CD14-positive monocyte (primary cell): ENCODE results near the gene NUMBL. TPM values are rescaled to one million over a fixed set of nuclear protein-coding genes. Genes with fewer than 3 reads are reported as not detected.

Experiments
- DNase-seq, 3 donors: peaks; one replicate each; pipeline ENCODE4 v3.0.0-alpha.2; 2011 to 2022
- H2AFZ ChIP-seq: 2 replicates; pipeline ENCODE4 v1.6.0; 2012; ENCODE audit warnings: mild to moderate bottlenecking, low read depth, low read length, inconsistent platforms; ENCODE audit not compliant: insufficient read depth, poor library complexity, severe bottlenecking
- H3K27ac ChIP-seq, 2 donors: 1 replicate in 1 of 2; 2 replicates in 1 of 2; pipeline ENCODE4 v1.5.1; 2012 to 2013; ENCODE audit warnings: low read length in 2 of 2, control low read depth in 1 of 2, inconsistent platforms in 1 of 2, low read depth in 1 of 2, mild to moderate bottlenecking in 1 of 2
- H3K27me3 ChIP-seq, 2 donors: one replicate each; pipeline versions ENCODE4 v1.6.0 to v1.6.1; 2011 to 2013; ENCODE audit warnings: low read length in 2 of 2; ENCODE audit not compliant: control insufficient read depth in 2 of 2, insufficient read depth in 2 of 2
- H3K36me3 ChIP-seq, 2 donors: replicated peaks in 1 of 2; 1 replicate in 1 of 2; 2 replicates in 1 of 2; pipeline versions ENCODE4 v1.5.1 to v1.6.1; 2012 to 2013; ENCODE audit warnings: low read length in 2 of 2, control low read depth in 1 of 2, inconsistent platforms in 1 of 2, mild to moderate bottlenecking in 1 of 2; ENCODE audit not compliant: insufficient read depth in 2 of 2, control insufficient read depth in 1 of 2
- H3K4me1 ChIP-seq, 2 donors: 1 replicate in 1 of 2; 2 replicates in 1 of 2; pipeline versions ENCODE4 v1.5.1 to v1.6.1; 2012 to 2013; ENCODE audit warnings: low read length in 2 of 2, control low read depth in 1 of 2, inconsistent platforms in 1 of 2, mild to moderate bottlenecking in 1 of 2, moderate library complexity in 1 of 2; ENCODE audit not compliant: insufficient read depth in 2 of 2, control insufficient read depth in 1 of 2
- H3K4me2 ChIP-seq: replicated peaks from 2 replicates; pipeline ENCODE3; 2012; ENCODE audit warnings: low read length, moderate library complexity, mild to moderate bottlenecking; ENCODE audit not compliant: poor library complexity, severe bottlenecking; ENCODE audit errors: extremely low read depth
- H3K4me3 ChIP-seq, 3 experiments: fragments of 200-600 bp in 1 of 3; sonication (generic) in 1 of 3; replicated peaks in 1 of 3; 1 replicate in 2 of 3; 2 replicates in 1 of 3; pipeline ENCODE4 v1.5.1; 2011 to 2013; ENCODE audit warnings: low read length in 3 of 3, mild to moderate bottlenecking in 3 of 3, control low read depth in 2 of 3, low read depth in 2 of 3, inconsistent platforms in 1 of 3, moderate library complexity in 1 of 3
- H3K79me2 ChIP-seq: 2 replicates; pipeline ENCODE4 v1.6.0; 2012; ENCODE audit warnings: mild to moderate bottlenecking, control low read depth, inconsistent platforms, low read length, moderate library complexity; ENCODE audit not compliant: insufficient read depth
- H3K9ac ChIP-seq: 2 replicates; pipeline ENCODE4 v1.6.0; 2017; ENCODE audit warnings: low read length, mild to moderate bottlenecking; ENCODE audit not compliant: insufficient read depth, poor library complexity, severe bottlenecking
- H3K9me3 ChIP-seq, 2 donors: replicated peaks in 1 of 2; 1 replicate in 1 of 2; 2 replicates in 1 of 2; pipeline versions ENCODE4 v1.5.1 to v1.6.1; 2012 to 2013; ENCODE audit warnings: low read length in 2 of 2, control low read depth in 1 of 2; ENCODE audit not compliant: control insufficient read depth in 1 of 2, insufficient read depth in 1 of 2
- H4K20me1 ChIP-seq: 2 replicates; pipeline ENCODE4 v1.6.0; 2012; ENCODE audit warnings: mild to moderate bottlenecking, low read length, control low read depth, moderate library complexity; ENCODE audit not compliant: insufficient read depth
- H3K27ac Mint-ChIP-seq, 7 donors: one replicate each; pipeline ENCODE4 v1.8.0; 2020; ENCODE audit warnings: mild to moderate bottlenecking in 7 of 7, mixed read lengths in 7 of 7, moderate library complexity in 6 of 7, inconsistent platforms in 2 of 7
- H3K27me3 Mint-ChIP-seq, 3 donors: one replicate each; pipeline ENCODE4 v1.8.0; 2021 to 2022; ENCODE audit warnings: low read depth in 3 of 3, mild to moderate bottlenecking in 3 of 3, mixed read lengths in 3 of 3, moderate library complexity in 3 of 3, inconsistent platforms in 1 of 3
- H3K36me3 Mint-ChIP-seq, 2 donors: one replicate each; pipeline ENCODE4 v1.8.0; 2020; ENCODE audit warnings: mixed read lengths in 2 of 2, inconsistent platforms in 1 of 2, mild to moderate bottlenecking in 1 of 2
- H3K4me1 Mint-ChIP-seq: one replicate; pipeline ENCODE4 v1.8.0; 2020; ENCODE audit warnings: mild to moderate bottlenecking, mixed read lengths
- H3K4me3 Mint-ChIP-seq, 2 donors: one replicate each; pipeline ENCODE4 v1.8.0; 2020; ENCODE audit warnings: mild to moderate bottlenecking in 2 of 2, mixed read lengths in 2 of 2, moderate library complexity in 1 of 2
- H3K9me3 Mint-ChIP-seq, 7 donors: one replicate each; pipeline ENCODE4 v1.8.0; 2020 to 2022; ENCODE audit warnings: mixed read lengths in 7 of 7, mild to moderate bottlenecking in 6 of 7, moderate library complexity in 6 of 7, inconsistent platforms in 2 of 7
- CTCF ChIP-seq: fragments of 200-600 bp; IDR thresholded peaks from one replicate; pipeline ENCODE4 v1.8.0; 2022; ENCODE audit warnings: antibody characterized with exemption, mild to moderate bottlenecking
- WGBS: methylation state at CpG from one replicate; pipeline ENCODE4 v1.1.5; 2013; ENCODE audit warnings: missing lambda C conversion rate; ENCODE audit not compliant: insufficient coverage; 5-methylcytosine and 5-hydroxymethylcytosine counted together
- intact Hi-C, 2 donors: fragments of 100-400 bp; cut with micrococcal nuclease; formaldehyde crosslinking; loops; one replicate each; pipeline versions ENCODE4 v1.15.0 to v1.15.1; 2023
- polyA plus RNA-seq, 3 donors: library from polyadenylated mRNA; depleted of rRNA in 1 of 3; unstranded in 2 of 3; stranded (reverse) in 1 of 3; fragments of 300-500 nt in 2 of 3; fragments of >200 nt in 1 of 3; fragmentation: Illumina TruSeq in 2 of 3; gene quantifications; 1 replicate in 2 of 3; 2 replicates in 1 of 3; pipeline ENCODE4 v1.2.3, GENCODE V29; 2012 to 2021

NUMBL gene
- polyA plus RNA-seq, 3 donors = 0.12 to 7.2 (median 0.45) TPM

- H3K9me3 Mint-ChIP-seq = peaks cover 0 to 13% (median 6%) of the 10 kb centered on the region in 7 donors
- peaks cover 35 to 58% of the 10 kb centered on the region in 2 donors for H3K36me3 ChIP-seq
- H4K20me1 ChIP-seq = peaks cover 17% of the 10 kb centered on the region
- no peak overlapping the region for H2AFZ ChIP-seq
- no peak overlapping the region for H3K4me3 ChIP-seq
- H3K27ac ChIP-seq = no peak overlapping the region
- H3K36me3 Mint-ChIP-seq = peaks cover 51 to 59% of the 10 kb centered on the region in 2 donors
- TF ChIP-seq CTCF = no peak
- no peak overlapping the region for H3K27ac Mint-ChIP-seq
- DNase-seq = no peak
- peaks cover 4 to 6% of the 10 kb centered on the region in 2 donors for H3K9me3 ChIP-seq
- H3K9ac ChIP-seq = no peak overlapping the region
- H3K4me1 Mint-ChIP-seq = peaks cover 38% of the 10 kb centered on the region
- peaks cover 9% of the 10 kb centered on the region for H3K79me2 ChIP-seq
- peaks cover 0 to 1% (median 0%) of the 10 kb centered on the region in 3 donors for H3K27me3 Mint-ChIP-seq
- peaks cover 24 to 25% of the 10 kb centered on the region in 2 donors for H3K4me1 ChIP-seq
- intact Hi-C loops = no loop called here
- no peaks in the 10 kb centered on the region for H3K27me3 ChIP-seq
- no peak overlapping the region for H3K4me3 Mint-ChIP-seq
- 88% methylated on average over 1 of the region's 5 CpGs for WGBS
- H3K4me2 ChIP-seq = no peak overlapping the region
Observed at GRCh38 chr19:40723661-40724254, 33.3 kb upstream of the NUMBL start.

- H3K27ac Mint-ChIP-seq = peak overlapping the region in 3 of 7 donors; percentile 22 to 72 (median 60)
- Histone ChIP-seq H3K9me3 (peaks cover 0 to 3% of the 10 kb centered on the region in 2 donors), H3K79me2 (peaks cover 25% of the 10 kb centered on the region), H3K27me3 (no peaks in the 10 kb centered on the region), H3K36me3 (peaks cover 26 to 43% of the 10 kb centered on the region in 2 donors), H3K4me2 (no peak overlapping the region), H4K20me1 (peaks cover 17% of the 10 kb centered on the region), H3K27ac (no peak overlapping the region), H2AFZ (no peak overlapping the region), H3K4me3 (no peak overlapping the region), H3K9ac (no peak overlapping the region), H3K4me1 (peaks cover 39 to 41% of the 10 kb centered on the region in 2 donors)
- H3K27me3 Mint-ChIP-seq = peaks cover 0 to 3% (median 0%) of the 10 kb centered on the region in 3 donors
- H3K36me3 Mint-ChIP-seq = peaks cover 42 to 44% of the 10 kb centered on the region in 2 donors
- DNase-seq = no peak
- H3K9me3 Mint-ChIP-seq = peaks cover 0 to 15% (median 6%) of the 10 kb centered on the region in 7 donors
- H3K4me3 Mint-ChIP-seq = peak overlapping the region in 1 of 2 donors; percentile 9
- TF ChIP-seq CTCF = no peak
- H3K4me1 Mint-ChIP-seq = peaks cover 54% of the 10 kb centered on the region
- intact Hi-C loops = no loop called here
- WGBS = no CpG with 5 or more reads among the region's 9 CpGs
Observed at GRCh38 chr19:40721936-40722661, 31.6 kb upstream of the NUMBL start.
